SK-N-SH (cell line): ENCODE results near the gene FOXA1. TPM values are rescaled to one million over a fixed set of nuclear protein-coding genes. Genes with fewer than 3 reads are reported as not detected.

Source experiments
- CTCF ChIA-PET: fragments of 300-600, 350-600 bp; formaldehyde crosslinking; extraction: SDS; loops from one replicate; lab custom pipeline; 2021; lab: Yijun Ruan, JAX
- POLR2A ChIA-PET: fragments of 350-600 bp; sonication (Branson Sonifier 250); formaldehyde crosslinking; extraction: SDS; loops from one replicate; lab custom pipeline; 2020; ENCODE audit warnings: antibody characterized with exemption, inconsistent platforms; lab: Yijun Ruan, JAX
- DNase-seq: peaks from one replicate; pipeline ENCODE4 v3.0.0; 2012
- H2AFZ ChIP-seq: fragments of 200-600 bp; sonication (generic); 2 replicates; pipeline ENCODE4 v1.8.1; 2016; ENCODE audit warnings: antibody characterized with exemption, mild to moderate bottlenecking, low read depth
- H3F3A ChIP-seq: fragments of 200-600 bp; sonication (generic); replicated peaks from 2 replicates; pipeline ENCODE3; 2016; ENCODE audit warnings: antibody characterized with exemption, mild to moderate bottlenecking; ENCODE audit not compliant: insufficient read depth
- H3K27ac ChIP-seq, 2 experiments: fragments of 200-500 bp in 1 of 2; fragments of 200-600 bp in 1 of 2; sonication (Bioruptor generic) in 1 of 2; sonication (generic), shearing (Covaris generic) in 1 of 2; 2 replicates each; pipeline versions ENCODE4 v1.5.1 to v1.6.1; 2014 to 2016; ENCODE audit warnings: low read depth in 2 of 2, inconsistent platforms in 1 of 2, low read length in 1 of 2, mild to moderate bottlenecking in 1 of 2, mixed read lengths in 1 of 2
- H3K27me3 ChIP-seq: fragments of 200-600 bp; sonication (generic), shearing (Covaris generic); 2 replicates; pipeline ENCODE4 v1.6.1; 2016; ENCODE audit warnings: mixed run types; ENCODE audit not compliant: insufficient read depth
- H3K36me3 ChIP-seq, 2 experiments: fragments of 200-500 bp in 1 of 2; fragments of 200-600 bp in 1 of 2; sonication (Bioruptor generic) in 1 of 2; sonication (generic) in 1 of 2; replicated peaks in 1 of 2; 2 replicates each; pipeline versions ENCODE3 to v1.5.1; 2014 to 2016; ENCODE audit warnings: low read length in 1 of 2, mild to moderate bottlenecking in 1 of 2; ENCODE audit not compliant: insufficient read depth in 2 of 2, control insufficient read depth in 1 of 2
- H3K4me1 ChIP-seq, 2 experiments: fragments of 200-500 bp in 1 of 2; fragments of 200-600 bp in 1 of 2; sonication (Bioruptor generic) in 1 of 2; sonication (generic), shearing (Covaris generic) in 1 of 2; 2 replicates each; pipeline versions ENCODE4 v1.5.1 to v1.6.1; 2014 to 2016; ENCODE audit warnings: low read depth in 1 of 2, low read length in 1 of 2, mixed run types in 1 of 2; ENCODE audit not compliant: insufficient read depth in 2 of 2, control insufficient read depth in 1 of 2
- H3K4me2 ChIP-seq: fragments of 200-600 bp; sonication (generic), shearing (Covaris generic); 2 replicates; pipeline ENCODE4 v1.6.1; 2017; ENCODE audit warnings: mixed run types
- H3K4me3 ChIP-seq, 2 experiments: fragments of 200-500 bp in 1 of 2; fragments of 200-600 bp in 1 of 2; sonication (Bioruptor generic) in 1 of 2; sonication (generic), shearing (Covaris generic) in 1 of 2; 2 replicates each; pipeline versions ENCODE4 v1.5.1 to v1.8.1; 2014 to 2016; ENCODE audit warnings: low read depth in 2 of 2, inconsistent platforms in 1 of 2, low read length in 1 of 2, mild to moderate bottlenecking in 1 of 2, mixed read lengths in 1 of 2, moderate library complexity in 1 of 2
- H3K79me2 ChIP-seq: fragments of 200-600 bp; sonication (generic); 2 replicates; pipeline ENCODE4 v1.8.1; 2017; ENCODE audit warnings: mild to moderate bottlenecking; ENCODE audit not compliant: insufficient read depth
- H3K9ac ChIP-seq: fragments of 200-600 bp; sonication (generic); 2 replicates; pipeline ENCODE4 v1.6.1; 2017; ENCODE audit warnings: mixed run types
- H3K9me2 ChIP-seq: fragments of 200-600 bp; sonication (generic); 2 replicates; pipeline ENCODE4 v1.6.1; 2017; ENCODE audit warnings: mixed run types
- H3K9me3 ChIP-seq: fragments of 200-600 bp; sonication (generic); 2 replicates; pipeline ENCODE4 v1.6.1; 2017; ENCODE audit warnings: mixed run types, mild to moderate bottlenecking, moderate library complexity
- H4K20me1 ChIP-seq: fragments of 200-600 bp; sonication (generic); 2 replicates; pipeline ENCODE4 v1.6.1; 2017; ENCODE audit warnings: mild to moderate bottlenecking, mixed run types; ENCODE audit not compliant: insufficient read depth
- ELF1 ChIP-seq: IDR thresholded peaks from 2 replicates; pipeline ENCODE4 v1.4.0; 2012
- GABPA ChIP-seq: IDR thresholded peaks from 2 replicates; pipeline ENCODE4 v1.4.0; 2012; ENCODE audit warnings: low read depth, mild to moderate bottlenecking
- GATA2 ChIP-seq: sonication (generic); formaldehyde crosslinking; IDR thresholded peaks from 2 replicates; pipeline ENCODE4 v1.5.0; 2020; ENCODE audit warnings: mild to moderate bottlenecking, missing genetic modification reagents
- MEF2A ChIP-seq: IDR thresholded peaks from 2 replicates; pipeline ENCODE4 v1.4.0; 2012; ENCODE audit warnings: low read depth, borderline replicate concordance
- MXI1 ChIP-seq: IDR thresholded peaks from 2 replicates; pipeline ENCODE4 v1.6.1; 2012; ENCODE audit warnings: mild to moderate bottlenecking, low read depth, low read length, improper control_type of control experiment
- NRF1 ChIP-seq: IDR thresholded peaks from 2 replicates; pipeline ENCODE4 v1.6.1; 2012; ENCODE audit warnings: low read depth, mild to moderate bottlenecking, low read length
- RFX5 ChIP-seq: IDR thresholded peaks from 2 replicates; pipeline ENCODE4 v1.6.1; 2012; ENCODE audit warnings: mild to moderate bottlenecking, improper control_type of control experiment, low read length
- TCF12 ChIP-seq: IDR thresholded peaks from 2 replicates; pipeline ENCODE4 v1.4.0; 2012
- TEAD4 ChIP-seq: IDR thresholded peaks from 2 replicates; pipeline ENCODE4 v1.4.0; 2012; ENCODE audit warnings: mild to moderate bottlenecking, borderline replicate concordance; ENCODE audit not compliant: insufficient read depth
- WGBS: methylation state at CpG from one replicate; pipeline ENCODE4 v1.1.6; 2017; ENCODE audit warnings: low lambda C conversion rate; 5-methylcytosine and 5-hydroxymethylcytosine counted together
- polyA plus RNA-seq, 3 experiments: library from polyadenylated mRNA; depleted of rRNA; stranded (reverse); fragments of >200 nt; gene quantifications; 2 replicates each; pipeline ENCODE4 v1.2.3, GENCODE V29; 2012
- TF ChIP-seq, protein P1 (sequence below): IDR thresholded peaks from 2 replicates; pipeline ENCODE4 v1.4.0; 2012; ENCODE audit warnings: low read depth
- TF ChIP-seq, protein P2 (sequence below): fragments of 200-600 bp; sonication (generic); IDR thresholded peaks from 2 replicates; pipeline ENCODE4 v1.6.1; 2017; ENCODE audit warnings: antibody characterized with exemption, mild to moderate bottlenecking, moderate library complexity

FOXA1 gene
- polyA plus RNA-seq, 1 of the 3 experiments (the other 2 are of a cell fraction): not detected

DNA sequence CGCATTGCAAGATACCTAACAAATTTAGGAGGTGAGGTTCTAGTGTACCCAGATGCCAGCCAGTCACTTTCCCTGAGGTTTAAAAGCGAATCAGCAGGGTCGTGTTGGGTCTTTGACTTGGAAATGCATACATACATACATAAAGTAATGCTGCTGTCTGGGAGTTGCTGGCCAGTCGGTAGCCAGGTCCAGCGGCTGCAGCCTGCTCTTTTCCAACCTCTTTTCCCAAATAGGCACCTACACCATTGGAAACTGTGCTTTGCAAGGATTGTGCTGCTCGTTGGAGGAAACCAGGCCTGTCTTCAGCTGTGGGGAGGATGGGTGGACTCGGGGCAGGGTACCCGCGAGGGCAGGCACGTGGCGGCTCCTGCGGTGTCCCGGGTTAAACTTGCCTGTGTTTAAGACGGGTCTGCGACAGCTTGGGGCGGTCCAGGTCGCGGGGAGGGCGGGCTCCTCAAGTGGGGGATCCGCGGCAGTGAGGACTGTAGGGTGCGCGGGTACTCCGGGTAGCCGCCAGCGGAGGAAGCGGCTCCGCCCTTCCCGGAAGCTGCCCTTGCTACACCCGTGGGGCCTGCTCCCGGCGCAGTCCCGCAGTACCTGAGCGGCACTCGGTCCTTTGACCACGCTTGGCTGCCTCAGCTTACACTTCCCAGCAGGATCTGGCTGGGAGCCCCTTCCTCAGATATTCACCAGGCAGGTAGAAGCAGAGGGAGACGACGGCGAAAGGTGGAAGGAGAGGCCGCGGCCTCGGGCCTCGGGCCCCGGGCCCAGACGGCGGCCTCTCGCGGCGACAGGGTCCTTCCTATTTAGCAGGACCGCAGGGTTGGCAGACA is 3.1 kb upstream of the FOXA1 start:
- no peaks in the 10 kb centered on the region for H3K9me2 ChIP-seq
- no peak overlapping the region for H3K4me2 ChIP-seq
- no peak overlapping the region for H3K27ac ChIP-seq
- DNase-seq: no peak
- H3K36me3 ChIP-seq: no peaks in the 10 kb centered on the region
- no peaks in the 10 kb centered on the region for H3K79me2 ChIP-seq
- peaks cover 22% of the 10 kb centered on the region for H3K27me3 ChIP-seq
- no peaks in the 10 kb centered on the region for H3F3A ChIP-seq
- WGBS: 20% methylated on average over 2 of the region's 50 CpGs
- ChIA-PET POLR2A (no interaction called here), CTCF (no interaction called here)
- H2AFZ ChIP-seq: no peak overlapping the region
- H4K20me1 ChIP-seq: no peaks in the 10 kb centered on the region
- no peak overlapping the region for H3K9ac ChIP-seq
- H3K9me3 ChIP-seq: no peaks in the 10 kb centered on the region
- H3K4me3 ChIP-seq: no peak overlapping the region
- H3K4me1 ChIP-seq: no peaks in the 10 kb centered on the region
- TF ChIP-seq GABPA (no peak), ELF1 (no peak), TEAD4 (no peak), GATA2 (CRISPR knock-in tag) (no peak), MEF2A (no peak), NRF1 (no peak), MXI1 (no peak)
- TF ChIP-seq, protein P1, sequence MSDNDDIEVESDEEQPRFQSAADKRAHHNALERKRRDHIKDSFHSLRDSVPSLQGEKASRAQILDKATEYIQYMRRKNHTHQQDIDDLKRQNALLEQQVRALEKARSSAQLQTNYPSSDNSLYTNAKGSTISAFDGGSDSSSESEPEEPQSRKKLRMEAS: no peak
- TF ChIP-seq, all 33 proteins: peak for 0

DNA sequence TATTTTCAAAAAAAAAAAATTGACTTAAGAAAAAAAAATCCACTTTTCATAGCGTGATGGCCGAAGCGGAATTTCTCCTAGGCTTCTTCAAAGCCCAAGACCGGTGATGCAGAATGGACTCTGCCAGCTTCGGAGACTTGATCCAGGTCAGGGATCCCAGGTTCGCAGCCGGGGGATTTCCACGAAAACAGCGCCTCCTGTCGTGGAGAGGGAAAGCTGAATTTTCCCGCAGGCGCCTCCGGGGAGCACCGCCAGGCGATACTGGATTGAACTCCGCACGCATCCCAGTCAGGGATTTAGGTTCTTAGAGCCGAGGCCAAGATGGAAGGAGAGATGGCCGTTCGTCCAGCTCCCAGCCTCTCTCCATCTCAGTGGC is 2.5 kb upstream of the FOXA1 start:
- POLR2A ChIA-PET: no interaction called here
- no peaks in the 10 kb centered on the region for H3K9me3 ChIP-seq
- 9% methylated on average over 10 of the region's 20 CpGs for WGBS

More for the DNA sequence above, 2.5 kb upstream of the FOXA1 start:
- Histone ChIP-seq H3K27me3 (peaks cover 28% of the 10 kb centered on the region), H3K9ac (no peak overlapping the region), H3K4me1 (no peaks in the 10 kb centered on the region), H3K9me2 (no peaks in the 10 kb centered on the region), H3K27ac (no peak overlapping the region), H3F3A (no peaks in the 10 kb centered on the region), H3K4me2 (no peak overlapping the region), H3K4me3 (no peak overlapping the region), H4K20me1 (no peaks in the 10 kb centered on the region), H2AFZ (no peak overlapping the region), H3K79me2 (no peaks in the 10 kb centered on the region), H3K36me3 (no peaks in the 10 kb centered on the region)
- CTCF ChIA-PET: interaction anchor here (0.9 kb wide), 1 partner anchor 8 kb away, joined by 3 read pairs; no protein-coding TSS in a partner anchor
- no peak for TF ChIP-seq TCF12
- TF ChIP-seq, protein P2, sequence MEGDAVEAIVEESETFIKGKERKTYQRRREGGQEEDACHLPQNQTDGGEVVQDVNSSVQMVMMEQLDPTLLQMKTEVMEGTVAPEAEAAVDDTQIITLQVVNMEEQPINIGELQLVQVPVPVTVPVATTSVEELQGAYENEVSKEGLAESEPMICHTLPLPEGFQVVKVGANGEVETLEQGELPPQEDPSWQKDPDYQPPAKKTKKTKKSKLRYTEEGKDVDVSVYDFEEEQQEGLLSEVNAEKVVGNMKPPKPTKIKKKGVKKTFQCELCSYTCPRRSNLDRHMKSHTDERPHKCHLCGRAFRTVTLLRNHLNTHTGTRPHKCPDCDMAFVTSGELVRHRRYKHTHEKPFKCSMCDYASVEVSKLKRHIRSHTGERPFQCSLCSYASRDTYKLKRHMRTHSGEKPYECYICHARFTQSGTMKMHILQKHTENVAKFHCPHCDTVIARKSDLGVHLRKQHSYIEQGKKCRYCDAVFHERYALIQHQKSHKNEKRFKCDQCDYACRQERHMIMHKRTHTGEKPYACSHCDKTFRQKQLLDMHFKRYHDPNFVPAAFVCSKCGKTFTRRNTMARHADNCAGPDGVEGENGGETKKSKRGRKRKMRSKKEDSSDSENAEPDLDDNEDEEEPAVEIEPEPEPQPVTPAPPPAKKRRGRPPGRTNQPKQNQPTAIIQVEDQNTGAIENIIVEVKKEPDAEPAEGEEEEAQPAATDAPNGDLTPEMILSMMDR: peak; percentile 44
- no peak for TF ChIP-seq RFX5
- DNase-seq: no peak
